ENCODE data around the gene CENPL. TPM values are rescaled to one million over a fixed set of nuclear protein-coding genes. Genes with fewer than 3 reads are reported as not detected.
"Not testable (repeated sequence)": the region's sequence is repeated elsewhere in the genome, so short reads cannot be mapped to it uniquely, and the experiment has no call there.

The CENPL gene
- total RNA-seq, 1 donor from 2014 or later: 25.9 TPM

DNA sequence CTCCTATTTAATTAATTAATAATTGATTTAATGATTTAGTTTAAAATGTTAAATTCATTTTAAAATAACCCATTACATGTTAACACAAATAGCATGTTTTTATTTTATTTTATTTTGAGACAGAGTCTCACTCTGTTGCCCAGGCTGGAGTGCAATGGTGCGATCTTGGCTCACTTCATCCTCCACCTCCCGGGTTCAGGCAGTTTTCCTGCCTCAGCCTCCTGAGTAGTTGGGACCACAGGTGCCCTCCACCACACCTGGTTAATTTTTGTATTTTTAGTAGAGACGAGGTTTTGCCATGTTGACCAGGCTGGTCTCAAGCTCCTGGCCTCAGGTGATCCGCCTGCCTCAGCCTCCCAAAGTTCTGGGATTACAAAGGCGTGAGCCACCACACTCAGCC lies 34.9 kb upstream of the CENPL start:
- intact Hi-C loops (cut with micrococcal nuclease): not testable (repeated sequence)

DNA sequence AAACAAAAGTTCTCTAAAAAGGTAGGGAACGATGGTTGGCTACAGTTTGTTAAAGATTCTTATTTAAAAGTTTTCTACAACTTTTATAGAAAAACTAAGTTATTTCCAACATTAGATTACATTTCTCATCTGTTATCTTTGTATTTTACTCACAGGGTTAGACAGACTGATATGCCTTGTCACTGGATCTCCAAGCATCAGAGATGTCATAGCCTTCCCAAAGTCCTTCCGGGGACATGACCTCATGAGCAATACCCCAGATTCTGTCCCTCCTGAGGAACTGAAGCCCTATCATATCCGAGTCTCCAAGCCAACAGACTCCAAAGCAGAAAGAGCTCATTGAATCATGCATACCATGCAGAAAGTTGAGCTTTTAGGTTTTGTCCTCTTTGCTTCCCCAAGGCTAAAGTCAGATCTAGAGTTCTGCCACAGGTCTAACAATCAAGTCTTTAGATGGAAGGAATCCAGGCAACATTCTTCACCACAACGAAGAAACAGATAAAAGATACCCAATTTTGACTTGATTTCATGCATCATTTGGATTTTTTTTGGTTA lies 32.8 kb upstream of the CENPL start:
- intact Hi-C loops (cut with micrococcal nuclease): loop anchor here (1.0 kb wide), 1 partner anchor 8 kb away; no protein-coding TSS in a partner anchor

DNA sequence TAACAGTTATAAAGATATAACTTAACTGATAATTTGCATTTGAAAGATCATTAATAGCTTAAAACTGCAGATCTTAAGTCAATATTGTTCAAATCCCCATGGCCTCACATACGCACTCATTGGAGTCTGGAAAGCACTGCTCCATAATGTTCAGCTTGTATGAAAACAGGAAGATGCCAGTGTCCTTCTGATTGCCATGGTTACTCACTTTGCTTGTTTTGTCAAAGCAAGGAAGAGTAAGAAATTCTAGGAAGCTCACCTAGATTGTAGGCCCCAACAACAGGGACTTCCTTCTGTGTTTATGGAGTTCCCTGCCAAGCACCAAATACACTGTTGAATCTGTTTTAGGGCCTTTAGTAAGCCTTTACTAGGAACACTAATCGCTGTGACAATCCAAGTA lies 32.2 kb upstream of the CENPL start:
- intact Hi-C loops (cut with micrococcal nuclease): loop anchor here (1.0 kb wide), 1 partner anchor 8 kb away; no protein-coding TSS in a partner anchor

DNA sequence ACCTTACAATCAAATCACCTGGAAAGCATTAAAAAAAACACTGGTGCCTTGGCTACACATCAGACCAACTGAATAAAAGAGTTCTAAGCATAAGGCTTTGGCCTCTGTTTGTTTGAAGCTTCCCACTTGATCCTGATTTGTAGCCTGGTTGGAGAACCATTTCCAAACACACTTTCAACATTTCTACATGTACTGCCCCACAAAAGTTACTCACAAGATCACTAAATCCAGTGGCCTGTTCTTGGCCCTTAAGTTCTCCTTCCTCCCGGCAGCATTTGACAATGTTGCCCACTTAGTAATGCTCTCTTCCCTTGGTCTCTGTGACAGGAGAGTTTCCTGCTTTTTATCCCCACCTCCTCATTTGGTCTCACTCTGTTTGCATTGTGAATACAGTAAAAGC lies 31.3 kb upstream of the CENPL start:
- intact Hi-C loops (cut with micrococcal nuclease): no loop called here

DNA sequence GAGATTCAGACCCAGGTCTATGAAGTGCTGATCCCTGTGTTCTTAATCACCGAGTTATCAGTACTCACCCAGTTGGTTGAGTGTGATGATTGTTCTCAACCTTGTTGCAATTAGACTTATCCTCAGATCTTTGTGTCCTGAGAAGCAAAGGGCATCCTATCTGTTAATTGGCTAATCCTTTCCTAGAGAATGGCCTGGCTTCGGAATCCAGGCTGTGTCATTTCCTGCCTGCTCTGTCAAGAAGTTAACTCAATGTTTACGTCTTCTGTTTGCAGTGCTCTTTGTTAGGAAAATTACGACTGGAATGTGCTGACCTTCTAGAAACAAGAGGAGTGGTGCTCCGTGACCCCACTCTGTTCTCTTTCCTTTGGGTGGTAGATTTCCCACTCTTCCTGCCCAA lies 28.4 kb upstream of the CENPL start:
- intact Hi-C loops (cut with micrococcal nuclease): no loop called here

DNA sequence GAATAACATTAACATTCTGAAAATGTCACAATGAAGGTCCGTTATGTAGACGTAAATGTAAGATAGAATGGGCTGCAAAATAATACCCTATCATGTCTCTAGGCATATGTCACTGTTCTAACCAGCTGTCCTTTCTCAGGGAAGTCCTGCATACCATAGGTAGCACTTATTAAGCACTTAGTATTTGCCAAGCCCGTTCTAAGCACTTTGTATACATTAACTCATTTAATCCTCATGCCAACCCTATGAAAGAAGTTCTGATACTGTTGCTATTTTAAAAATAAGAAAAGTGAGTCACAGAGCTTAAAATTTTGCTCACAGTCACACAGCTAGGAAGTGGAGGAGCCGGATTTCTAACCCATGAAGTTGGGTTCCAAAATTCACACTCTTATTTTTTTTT lies 27.4 kb upstream of the CENPL start:
- intact Hi-C loops (cut with micrococcal nuclease): no loop called here

DNA sequence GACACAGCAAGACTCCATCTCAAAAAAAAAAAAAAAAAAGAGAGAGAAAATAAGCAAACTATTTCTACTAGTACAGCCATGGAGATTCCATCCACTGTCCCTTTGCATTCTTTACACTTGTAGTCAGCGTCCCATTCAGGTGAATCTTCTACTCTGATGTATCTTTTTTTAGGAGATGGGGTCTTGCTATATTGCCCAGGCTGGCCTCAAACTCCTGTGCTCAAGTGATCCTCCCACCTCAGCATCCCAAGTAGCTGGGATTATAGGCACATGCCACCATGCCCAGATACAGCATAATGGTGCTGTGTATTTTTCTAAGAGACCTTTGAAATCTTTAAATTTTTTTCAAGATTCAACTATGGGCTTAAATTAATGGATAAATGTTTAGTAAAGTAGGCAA lies 8.1 kb upstream of the CENPL start:
- intact Hi-C loops (cut with micrococcal nuclease): no loop called here

DNA sequence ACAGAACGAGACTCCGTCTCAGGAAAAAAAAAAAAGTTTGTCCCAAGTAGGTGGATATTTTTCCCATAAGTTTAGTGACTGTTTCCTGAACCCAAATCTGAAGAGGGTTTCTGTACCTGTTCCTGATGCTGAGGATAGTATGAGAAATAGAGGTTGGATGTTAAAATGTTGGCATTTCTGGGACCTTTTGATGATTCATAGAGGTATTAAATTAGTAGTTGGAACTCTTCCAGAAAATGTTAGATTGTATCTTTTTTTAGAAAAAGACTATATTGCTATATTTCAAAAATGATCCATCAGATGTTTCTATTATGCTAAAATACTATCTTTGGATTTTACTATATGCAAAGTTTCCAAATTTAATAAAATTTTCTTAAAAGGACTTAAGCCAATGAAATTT lies 2.9 kb upstream of the CENPL start:
- intact Hi-C loops (cut with micrococcal nuclease): loop anchor here (10.0 kb wide), 4 partner anchors 623 to 1383 kb away; partner anchors contain the start of genes PIGC and TNFSF4

DNA sequence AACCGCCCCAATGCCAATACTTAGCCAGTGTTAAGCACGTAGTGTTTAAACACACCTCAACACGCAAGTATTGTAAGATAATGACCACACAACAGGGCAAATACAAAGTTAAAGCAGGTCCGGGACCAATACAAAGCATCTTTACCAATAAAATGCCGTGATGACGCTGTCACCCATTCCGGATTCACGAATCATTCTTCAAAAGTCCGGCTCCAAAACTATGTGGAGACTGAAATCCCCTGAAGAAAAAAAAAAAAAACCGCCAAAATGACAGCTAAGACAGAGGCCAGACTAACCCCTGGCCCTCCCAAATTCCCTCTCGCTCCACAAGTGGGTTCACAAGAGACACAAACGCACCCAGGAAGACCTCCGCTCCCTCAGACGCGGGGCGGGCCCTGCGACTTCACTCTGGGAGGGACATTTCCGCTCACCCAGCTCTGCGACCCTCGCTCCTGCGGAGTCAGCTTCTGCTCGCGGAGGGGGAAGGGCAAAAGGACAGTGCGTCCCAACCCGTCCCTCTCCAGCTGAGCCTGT lies 835 bp downstream of the CENPL start:
- intact Hi-C loops (cut with micrococcal nuclease): loop anchor here (1.0 to 10.0 kb wide), 16 partner anchors 44 to 1379 kb away; partner anchors contain the start of genes CACYBP, MRPS14, PIGC and RABGAP1L

DNA sequence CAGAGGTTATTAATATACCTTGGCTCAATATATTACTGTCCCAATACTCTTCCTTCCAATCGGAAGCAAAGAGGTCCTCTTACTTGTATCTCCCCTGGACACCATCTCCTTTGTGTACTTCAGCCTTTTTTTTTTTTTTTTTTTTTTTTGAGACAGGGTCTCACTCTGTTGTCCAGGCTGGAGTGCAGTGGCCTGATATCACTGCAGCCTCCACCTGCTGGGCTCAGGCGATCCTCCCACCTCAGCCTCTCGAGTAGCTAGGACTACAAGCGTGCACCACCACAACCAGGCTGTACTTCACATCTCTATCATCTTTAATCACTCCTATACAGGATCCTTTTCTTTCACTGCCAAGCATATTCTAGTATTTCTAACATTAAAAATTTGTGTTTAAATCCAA lies 3.0 kb downstream of the CENPL start:
- intact Hi-C loops (cut with micrococcal nuclease): loop anchor here (10.0 kb wide), 4 partner anchors 617 to 1377 kb away; partner anchors contain the start of genes PIGC and TNFSF4

DNA sequence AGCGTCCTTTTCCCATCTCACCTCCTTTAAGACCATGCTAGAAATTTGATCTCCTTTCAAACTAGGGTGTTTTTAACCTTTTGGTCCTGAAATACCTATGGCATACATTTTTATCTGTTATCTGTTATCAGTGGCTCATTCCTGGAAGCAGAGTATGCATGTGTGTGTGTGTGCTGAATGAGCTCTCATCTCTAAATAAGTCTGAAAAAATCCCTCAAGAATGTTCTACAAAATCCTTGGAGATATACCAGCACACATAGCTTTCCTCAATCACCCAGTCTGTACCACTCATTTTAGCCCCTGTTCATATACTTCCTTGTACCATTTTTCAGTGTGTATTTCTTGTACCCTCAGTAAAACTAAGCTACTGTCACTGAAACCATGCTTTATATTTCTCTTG lies 6.2 kb downstream of the CENPL start:
- intact Hi-C loops (cut with micrococcal nuclease): no loop called here

DNA sequence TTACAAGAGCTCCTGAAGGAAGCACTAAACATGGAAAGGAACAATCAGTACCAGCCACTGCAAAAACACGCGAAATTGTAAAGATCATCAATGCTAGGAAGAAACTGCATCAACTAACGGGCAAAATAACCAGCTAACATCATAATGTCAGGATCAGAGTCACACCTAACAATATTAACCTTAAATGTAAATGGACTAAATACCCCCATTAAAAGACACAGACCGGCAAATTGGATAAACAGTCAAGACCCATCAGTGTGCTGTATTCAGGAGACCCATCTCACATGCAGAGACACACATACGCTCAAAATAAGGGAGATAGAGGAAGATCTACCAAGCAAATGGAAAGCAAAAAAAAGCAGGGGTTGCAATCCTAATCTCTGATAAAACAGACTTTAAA lies 11.0 kb downstream of the CENPL start:
- intact Hi-C loops (cut with micrococcal nuclease): not testable (repeated sequence)

DNA sequence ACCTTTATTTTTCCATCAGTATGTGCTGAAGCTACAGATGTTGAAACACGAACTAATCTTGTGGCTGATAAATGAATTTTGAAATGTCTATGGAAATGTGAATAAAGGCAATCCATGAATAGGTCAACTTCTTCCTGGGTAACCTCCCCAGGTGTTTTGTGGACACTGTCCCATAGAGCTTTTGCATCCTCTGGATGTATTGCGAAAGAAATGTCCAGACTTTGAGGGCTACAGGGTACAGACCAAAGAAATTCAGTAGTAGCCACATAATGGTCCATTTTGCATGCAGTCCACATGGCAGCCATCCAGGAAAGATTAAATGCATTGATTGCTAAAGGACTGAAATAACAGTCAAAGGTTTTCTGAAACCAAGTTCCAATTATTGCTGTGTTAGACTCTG lies 21.7 kb downstream of the CENPL start:
- intact Hi-C loops (cut with micrococcal nuclease): no loop called here

DNA sequence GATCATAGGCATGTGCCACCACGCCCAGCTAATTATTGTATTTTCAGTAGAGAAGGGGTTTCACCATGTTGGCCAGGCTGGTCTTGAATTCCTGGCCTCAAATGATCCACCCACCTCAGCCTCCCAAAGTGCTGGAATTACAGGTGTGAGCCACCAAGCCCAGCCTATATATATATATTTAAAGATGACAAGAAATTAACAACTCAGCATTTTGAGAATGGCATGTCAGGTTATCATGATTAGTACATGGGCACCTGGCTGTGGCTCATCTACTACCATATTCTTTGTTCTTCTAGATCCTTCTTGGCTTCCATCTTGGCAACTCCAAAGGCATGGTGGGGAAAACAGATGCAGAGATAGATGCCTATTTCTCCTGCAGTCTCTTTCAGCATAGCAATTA lies 24.7 kb downstream of the CENPL start:
- intact Hi-C loops (cut with micrococcal nuclease): not testable (repeated sequence)

DNA sequence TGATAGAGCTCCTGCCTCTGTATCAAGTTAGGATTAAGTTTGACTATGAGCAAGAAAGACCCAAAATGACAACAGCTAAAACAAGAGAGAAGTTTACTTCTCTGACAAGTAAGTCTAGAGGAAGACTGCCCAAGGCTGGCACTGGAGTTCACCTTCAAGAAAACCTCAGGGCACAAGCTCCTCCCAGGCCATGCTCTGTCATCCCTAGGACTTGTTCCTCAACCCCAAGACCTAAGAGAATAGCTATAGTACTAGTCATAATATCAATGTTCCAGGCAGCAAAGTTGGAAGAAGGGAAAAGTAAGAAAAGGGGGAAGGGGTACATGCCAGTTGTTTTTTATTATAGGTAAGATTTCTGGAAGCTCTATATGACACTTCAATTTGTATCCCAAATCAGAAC lies 26.6 kb downstream of the CENPL start:
- intact Hi-C loops (cut with micrococcal nuclease): no loop called here

DNA sequence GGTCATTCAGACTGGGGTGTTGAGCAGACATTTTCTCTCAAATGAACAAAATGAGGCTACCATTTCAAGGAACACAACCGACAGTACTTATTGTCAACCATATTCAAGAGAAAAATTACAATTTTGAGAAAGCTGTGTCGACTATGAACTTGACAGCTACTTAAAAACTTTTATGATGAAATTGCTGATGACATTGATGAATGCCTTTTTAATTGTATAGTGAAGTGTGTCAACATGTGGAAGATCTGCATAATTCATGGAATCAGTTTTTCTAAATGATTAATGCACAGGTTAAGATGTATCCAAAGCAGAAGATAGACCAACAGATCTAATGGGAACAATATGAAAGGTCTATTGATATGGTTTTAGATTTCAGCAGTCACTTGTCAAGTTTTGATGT lies 34.8 kb downstream of the CENPL start:
- intact Hi-C loops (cut with micrococcal nuclease): no loop called here

DNA sequence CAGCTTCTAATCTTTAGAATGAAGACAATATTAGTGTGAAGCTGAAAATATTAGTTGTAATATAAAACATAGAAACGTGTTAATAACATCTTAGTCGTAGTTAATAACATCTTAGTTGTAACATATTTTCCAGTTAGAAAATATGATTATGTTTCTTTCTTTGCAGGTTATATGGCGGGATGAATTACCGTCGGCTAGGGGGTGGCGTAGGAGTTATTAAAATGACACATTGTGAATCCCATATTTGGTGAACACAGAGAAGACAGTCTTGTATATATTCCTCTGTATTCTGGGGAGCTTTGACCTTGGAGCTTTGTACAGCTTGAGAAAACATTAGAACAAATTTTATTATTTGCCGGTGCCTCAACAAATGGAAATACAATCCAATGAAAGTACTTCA lies 39.7 kb downstream of the CENPL start:
- intact Hi-C loops (cut with micrococcal nuclease): no loop called here

DNA sequence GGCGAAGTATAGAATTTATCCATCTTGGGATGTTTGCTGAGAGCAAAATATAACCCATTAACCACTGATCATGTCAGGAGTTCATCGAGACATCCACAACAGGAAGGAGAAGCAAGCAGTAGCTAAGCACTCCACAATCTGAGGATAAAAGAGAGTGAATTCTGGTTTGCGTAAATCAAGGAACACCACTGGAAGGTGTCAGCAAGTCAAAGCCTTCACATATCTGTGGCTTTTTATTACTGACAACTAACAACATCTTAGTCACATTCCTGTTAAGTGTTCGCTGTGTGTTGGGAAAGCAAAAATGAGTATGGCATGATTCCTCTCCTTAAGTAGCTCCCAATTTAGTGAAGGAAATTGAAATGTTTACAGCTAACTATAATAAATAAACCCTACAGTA lies 44.7 kb downstream of the CENPL start:
- intact Hi-C loops (cut with micrococcal nuclease): no loop called here

DNA sequence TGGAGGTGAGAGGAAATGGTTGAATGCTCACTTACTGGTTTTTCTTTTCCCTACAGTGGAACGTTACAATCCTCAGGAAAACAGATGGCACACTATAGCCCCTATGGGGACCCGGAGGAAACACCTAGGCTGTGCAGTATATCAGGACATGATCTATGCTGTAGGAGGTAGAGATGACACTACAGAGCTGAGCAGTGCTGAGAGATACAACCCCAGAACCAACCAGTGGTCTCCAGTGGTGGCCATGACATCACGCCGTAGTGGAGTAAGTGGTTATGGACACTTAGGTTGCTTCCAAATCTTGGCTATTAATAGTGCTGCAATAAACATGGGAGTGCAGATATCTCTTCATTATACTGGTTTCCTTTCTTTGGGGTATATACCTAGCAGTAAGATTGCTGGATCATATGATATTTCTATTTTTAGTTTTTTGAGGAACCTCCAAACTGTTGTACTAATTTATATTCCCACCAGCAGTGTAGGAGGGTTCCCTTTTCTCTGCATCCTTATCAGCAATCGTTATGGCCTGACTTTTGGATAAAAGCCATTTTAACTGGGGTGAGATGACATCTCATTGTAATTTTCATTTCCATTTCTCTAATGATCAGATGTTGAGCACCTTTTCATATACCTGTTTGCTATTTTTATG lies 49.0 kb downstream of the CENPL start:
- intact Hi-C loops (cut with micrococcal nuclease): no loop called here

DNA sequence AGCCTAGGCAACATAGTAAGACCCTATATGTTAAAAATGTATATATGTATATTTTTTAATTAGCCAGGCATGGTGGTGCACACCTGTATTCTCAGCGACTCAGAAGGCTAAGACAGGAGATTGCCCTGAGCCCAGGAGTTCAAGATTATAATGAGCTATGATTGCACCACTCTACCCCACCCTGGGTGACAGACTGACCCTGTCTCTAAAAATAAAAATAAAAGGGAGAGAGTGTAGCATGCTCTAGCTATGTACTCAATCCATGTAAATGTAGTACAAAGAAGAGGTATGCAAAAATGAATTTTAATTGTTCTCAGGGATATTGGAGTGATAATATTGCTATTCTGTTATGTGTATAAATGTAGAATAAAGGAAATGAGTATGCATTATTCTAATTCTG lies 53.1 kb downstream of the CENPL start:
- intact Hi-C loops (cut with micrococcal nuclease): no loop called here

DNA sequence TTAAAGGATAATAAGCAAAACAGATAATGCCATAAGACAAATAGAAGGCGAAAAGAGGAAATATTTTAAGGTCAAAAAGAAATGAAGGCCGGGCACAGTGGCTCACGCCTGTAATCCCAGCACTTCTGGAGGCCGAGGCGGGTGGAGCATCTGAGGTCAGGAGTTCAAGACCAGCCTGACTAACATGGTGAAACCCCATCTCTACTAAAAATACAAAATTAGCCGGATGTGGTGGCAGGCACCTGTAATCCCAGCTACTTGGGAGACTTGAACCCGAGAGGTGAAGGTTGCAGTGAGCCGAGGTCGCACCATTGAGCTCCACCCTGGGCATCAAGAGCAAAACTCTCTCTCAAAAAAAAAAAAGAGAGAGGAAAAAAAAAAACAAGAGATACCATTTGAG lies 54.4 kb downstream of the CENPL start:
- intact Hi-C loops (cut with micrococcal nuclease): not testable (repeated sequence)

DNA sequence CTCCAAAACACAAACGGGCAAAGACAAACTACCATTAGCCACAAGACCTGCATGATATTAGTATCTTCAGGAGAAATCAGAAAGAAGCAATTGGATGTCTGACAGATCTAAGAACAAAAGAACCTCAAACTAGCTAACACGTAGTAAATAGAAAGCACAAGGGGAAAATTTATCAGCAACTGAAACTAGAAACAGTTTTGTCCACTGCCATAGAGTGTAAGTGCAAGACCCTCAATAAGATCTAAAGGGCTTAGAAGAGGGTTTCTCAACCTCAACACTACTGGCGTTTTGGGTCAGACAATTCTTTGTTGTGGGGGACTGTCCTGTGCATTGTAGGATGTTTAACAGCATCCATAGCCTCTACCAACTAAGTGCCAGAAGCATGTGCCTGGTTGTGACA lies 55.9 kb downstream of the CENPL start:
- intact Hi-C loops (cut with micrococcal nuclease): no loop called here

DNA sequence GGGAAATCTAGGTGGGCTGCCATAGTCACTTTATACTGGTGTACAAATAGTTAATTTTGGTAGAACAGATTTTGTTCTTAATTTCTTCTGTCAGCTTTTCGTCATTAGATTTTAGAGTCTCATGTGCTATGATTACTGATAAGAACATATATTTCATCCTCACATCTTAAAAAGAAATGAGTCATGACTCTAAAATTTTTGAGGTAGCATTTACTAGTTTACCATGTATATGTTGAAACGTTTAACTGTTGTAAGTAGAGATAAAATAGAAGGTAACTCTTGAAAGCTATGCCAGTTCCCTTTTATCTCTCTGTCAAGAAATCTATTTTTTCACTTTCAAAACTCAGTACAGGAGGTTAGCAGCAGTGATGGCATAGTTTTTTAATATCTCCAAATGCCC lies 56.5 kb downstream of the CENPL start:
- intact Hi-C loops (cut with micrococcal nuclease): no loop called here
